ENCODE measurements around the gene FSCN2.

FSCN2 gene

GRCh38 chr17:81557276-81558114 lies 29.3 kb downstream of the FSCN2 start:
- DNase-seq, result no peak

GRCh38 chr17:81558115-81558468 lies 29.9 kb downstream of the FSCN2 start:
- DNase-seq, result no peak

- no peak for DNase-seq
Measured at GRCh38 chr17:81558941-81559806, 31.0 kb downstream of the FSCN2 start.

GRCh38 chr17:81561494-81561885 lies 33.3 kb downstream of the FSCN2 start:
- no peak for DNase-seq

- no peak for DNase-seq
Measured at GRCh38 chr17:81563861-81564586, 35.8 kb downstream of the FSCN2 start.

GRCh38 chr17:81564778-81565177 lies 36.6 kb downstream of the FSCN2 start:
- no peak for DNase-seq

- DNase-seq, result no peak
Measured at GRCh38 chr17:81565231-81565630, 37.1 kb downstream of the FSCN2 start.

- DNase-seq, result no peak
Measured at GRCh38 chr17:81566461-81567126, 38.4 kb downstream of the FSCN2 start.

GRCh38 chr17:81567191-81567590 lies 39.0 kb downstream of the FSCN2 start:
- no peak for DNase-seq

GRCh38 chr17:81568416-81568815 lies 40.2 kb downstream of the FSCN2 start:
- no peak for DNase-seq

GRCh38 chr17:81569986-81570514 lies 41.9 kb downstream of the FSCN2 start:
- no peak for DNase-seq

- DNase-seq, result no peak
Measured at GRCh38 chr17:81570964-81571363, 42.8 kb downstream of the FSCN2 start.

- DNase-seq, result no peak
Measured at GRCh38 chr17:81572563-81573168, 44.5 kb downstream of the FSCN2 start.

- DNase-seq, result no peak
Measured at GRCh38 chr17:81573794-81574642, 45.8 kb downstream of the FSCN2 start.

GRCh38 chr17:81574643-81574956 lies 46.4 kb downstream of the FSCN2 start:
- DNase-seq, result no peak

- no peak for DNase-seq
Measured at GRCh38 chr17:81575836-81576235, 47.7 kb downstream of the FSCN2 start.

GRCh38 chr17:81576621-81577277 lies 48.6 kb downstream of the FSCN2 start:
- no peak for DNase-seq

GRCh38 chr17:81577278-81578000 lies 49.3 kb downstream of the FSCN2 start:
- DNase-seq, result no peak

- DNase-seq, result no peak
Measured at GRCh38 chr17:81578038-81578441, 49.9 kb downstream of the FSCN2 start.
